WI38 (cell line): ENCODE data around the gene HAGHL.

Experiments
- H3K4me3 ChIP-seq: 2 replicates; pipeline ENCODE4 v1.5.1; 2011; ENCODE audit warnings: low read depth, mild to moderate bottlenecking, control low read depth, low read length
- CTCF ChIP-seq: IDR thresholded peaks from 2 replicates; pipeline ENCODE4 v1.5.1; 2012; ENCODE audit warnings: low read depth, mild to moderate bottlenecking, control low read depth, low read length

The HAGHL gene

GRCh38 chr16:707062-707538 is 19.8 kb upstream of the HAGHL start:
- H3K4me3 ChIP-seq = no peak overlapping the region
- no peak for TF ChIP-seq CTCF

- TF ChIP-seq CTCF = no peak
- H3K4me3 ChIP-seq = no peak overlapping the region
These were observed 18.9 kb upstream of the HAGHL start for GRCh38 chr16:708019-708418.

- H3K4me3 ChIP-seq = no peak overlapping the region
- TF ChIP-seq CTCF = no peak
These were observed 17.9 kb upstream of the HAGHL start for GRCh38 chr16:708959-709358.

- TF ChIP-seq CTCF = no peak
- H3K4me3 ChIP-seq = no peak overlapping the region
These were observed 17.1 kb upstream of the HAGHL start for GRCh38 chr16:709566-710499.

- no peak for TF ChIP-seq CTCF
- no peak overlapping the region for H3K4me3 ChIP-seq
These were observed 16.3 kb upstream of the HAGHL start for GRCh38 chr16:710500-711075.

- no peak overlapping the region for H3K4me3 ChIP-seq
- no peak for TF ChIP-seq CTCF
These were observed 15.8 kb upstream of the HAGHL start for GRCh38 chr16:711084-711483.
